PC-3 (cell line): Measurements from ENCODE around the gene ETHE1.

Experiments
- EZH2 ChIP-seq: fragments of 300-600 bp; sonication (generic); IDR thresholded peaks from one replicate; pipeline ENCODE4 v1.6.1; 2017; ENCODE audit warnings: antibody characterized with exemption, mild to moderate bottlenecking, low read length; ENCODE audit not compliant: unreplicated experiment
- EZH2phosphoT487 ChIP-seq: fragments of 300-600 bp; sonication (generic); IDR thresholded peaks from 2 replicates; pipeline ENCODE4 v1.6.1; 2018; ENCODE audit warnings: mild to moderate bottlenecking, antibody characterized with exemption, low read length, borderline replicate concordance
- TF ChIP-seq, protein P1 (sequence below): fragments of 300-600 bp; sonication (generic); conservative IDR thresholded peaks from 2 replicates; pipeline ENCODE4 v1.5.1; 2017; ENCODE audit warnings: antibody characterized with exemption, low read depth, mild to moderate bottlenecking, low read length

GRCh38 chr19:43490759-43491158, 36.2 kb downstream of the ETHE1 start:
- TF ChIP-seq, protein P1, sequence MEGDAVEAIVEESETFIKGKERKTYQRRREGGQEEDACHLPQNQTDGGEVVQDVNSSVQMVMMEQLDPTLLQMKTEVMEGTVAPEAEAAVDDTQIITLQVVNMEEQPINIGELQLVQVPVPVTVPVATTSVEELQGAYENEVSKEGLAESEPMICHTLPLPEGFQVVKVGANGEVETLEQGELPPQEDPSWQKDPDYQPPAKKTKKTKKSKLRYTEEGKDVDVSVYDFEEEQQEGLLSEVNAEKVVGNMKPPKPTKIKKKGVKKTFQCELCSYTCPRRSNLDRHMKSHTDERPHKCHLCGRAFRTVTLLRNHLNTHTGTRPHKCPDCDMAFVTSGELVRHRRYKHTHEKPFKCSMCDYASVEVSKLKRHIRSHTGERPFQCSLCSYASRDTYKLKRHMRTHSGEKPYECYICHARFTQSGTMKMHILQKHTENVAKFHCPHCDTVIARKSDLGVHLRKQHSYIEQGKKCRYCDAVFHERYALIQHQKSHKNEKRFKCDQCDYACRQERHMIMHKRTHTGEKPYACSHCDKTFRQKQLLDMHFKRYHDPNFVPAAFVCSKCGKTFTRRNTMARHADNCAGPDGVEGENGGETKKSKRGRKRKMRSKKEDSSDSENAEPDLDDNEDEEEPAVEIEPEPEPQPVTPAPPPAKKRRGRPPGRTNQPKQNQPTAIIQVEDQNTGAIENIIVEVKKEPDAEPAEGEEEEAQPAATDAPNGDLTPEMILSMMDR = no peak
- TF ChIP-seq EZH2 = no peak
- no peak for TF ChIP-seq EZH2phosphoT487
